RWPE2 (cell line): ENCODE measurements around the gene PDILT.

ENCODE experiments used
- ATAC-seq: fragments of 200-7000 bp; cut with Tn5 transposase; 3 replicates; pipeline ENCODE4 v1.9.1; 2021; ENCODE audit warnings: low read depth
- DNase-seq: peaks from one replicate; pipeline ENCODE4 v3.0.0-alpha.2; 2020; ENCODE audit warnings: low spot score
- H3K27ac ChIP-seq: fragments of 450-650 bp; 2 replicates; pipeline ENCODE4 v1.5.1; 2017; ENCODE audit warnings: mild to moderate bottlenecking; ENCODE audit not compliant: poor library complexity, severe bottlenecking
- H3K27me3 ChIP-seq: fragments of 250-450 bp; sonication (Bioruptor Pico); 2 replicates; pipeline ENCODE4 v1.5.1; 2021; ENCODE audit warnings: mild to moderate bottlenecking, moderate library complexity; ENCODE audit not compliant: insufficient read depth, poor library complexity, severe bottlenecking
- H3K36me3 ChIP-seq: fragments of 250-450 bp; sonication (Bioruptor Pico); 2 replicates; pipeline ENCODE4 v1.5.1; 2020; ENCODE audit warnings: low read depth, mild to moderate bottlenecking, moderate library complexity
- H3K4me1 ChIP-seq: fragments of 250-450 bp; sonication (Bioruptor Pico); 2 replicates; pipeline ENCODE4 v1.5.1; 2021; ENCODE audit warnings: mild to moderate bottlenecking, moderate library complexity; ENCODE audit not compliant: insufficient read depth, poor library complexity, severe bottlenecking
- H3K4me3 ChIP-seq: fragments of 250-450 bp; sonication (Bioruptor Pico); 2 replicates; pipeline ENCODE4 v1.5.1; 2021; ENCODE audit warnings: mild to moderate bottlenecking, moderate library complexity; ENCODE audit not compliant: severe bottlenecking
- H3K9me3 ChIP-seq: fragments of 250-450 bp; sonication (Bioruptor Pico); 2 replicates; pipeline ENCODE4 v1.5.1; 2021; ENCODE audit warnings: mild to moderate bottlenecking, moderate library complexity; ENCODE audit not compliant: severe bottlenecking
- TF ChIP-seq, protein P1 (sequence below): fragments of 450-650 bp; IDR thresholded peaks from one replicate; pipeline ENCODE4 v1.5.1; 2017; ENCODE audit warnings: mild to moderate bottlenecking, moderate library complexity; ENCODE audit not compliant: poor library complexity, severe bottlenecking

The PDILT gene

DNA sequence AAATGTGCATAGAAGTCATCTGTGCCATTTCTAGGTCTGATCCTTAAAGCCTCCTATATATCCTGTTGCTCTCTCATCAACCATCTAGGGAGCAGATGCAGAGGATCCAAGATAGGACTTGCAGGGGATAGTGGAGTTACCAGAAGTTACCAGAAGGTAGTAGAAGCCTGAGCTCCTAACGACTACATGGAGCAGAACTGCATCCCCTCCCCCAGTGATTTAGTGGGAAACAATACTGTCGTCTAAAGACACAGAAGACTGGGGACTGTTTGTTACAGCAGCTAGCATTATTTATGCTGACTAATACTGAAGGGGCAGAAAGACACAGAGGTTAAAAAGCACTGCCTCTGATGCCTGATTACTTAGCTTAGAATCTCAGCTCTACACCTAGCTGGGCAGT lies 93.0 kb downstream of the PDILT start:
- Histone ChIP-seq H3K27ac (no peak overlapping the region), H3K4me1 (no peaks in the 10 kb centered on the region), H3K27me3 (no peaks in the 10 kb centered on the region), H3K36me3 (no peaks in the 10 kb centered on the region), H3K9me3 (no peaks in the 10 kb centered on the region), H3K4me3 (no peak overlapping the region)
- no peak for ATAC-seq
- DNase-seq, result no peak
- TF ChIP-seq, protein P1, sequence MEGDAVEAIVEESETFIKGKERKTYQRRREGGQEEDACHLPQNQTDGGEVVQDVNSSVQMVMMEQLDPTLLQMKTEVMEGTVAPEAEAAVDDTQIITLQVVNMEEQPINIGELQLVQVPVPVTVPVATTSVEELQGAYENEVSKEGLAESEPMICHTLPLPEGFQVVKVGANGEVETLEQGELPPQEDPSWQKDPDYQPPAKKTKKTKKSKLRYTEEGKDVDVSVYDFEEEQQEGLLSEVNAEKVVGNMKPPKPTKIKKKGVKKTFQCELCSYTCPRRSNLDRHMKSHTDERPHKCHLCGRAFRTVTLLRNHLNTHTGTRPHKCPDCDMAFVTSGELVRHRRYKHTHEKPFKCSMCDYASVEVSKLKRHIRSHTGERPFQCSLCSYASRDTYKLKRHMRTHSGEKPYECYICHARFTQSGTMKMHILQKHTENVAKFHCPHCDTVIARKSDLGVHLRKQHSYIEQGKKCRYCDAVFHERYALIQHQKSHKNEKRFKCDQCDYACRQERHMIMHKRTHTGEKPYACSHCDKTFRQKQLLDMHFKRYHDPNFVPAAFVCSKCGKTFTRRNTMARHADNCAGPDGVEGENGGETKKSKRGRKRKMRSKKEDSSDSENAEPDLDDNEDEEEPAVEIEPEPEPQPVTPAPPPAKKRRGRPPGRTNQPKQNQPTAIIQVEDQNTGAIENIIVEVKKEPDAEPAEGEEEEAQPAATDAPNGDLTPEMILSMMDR, result no peak

DNA sequence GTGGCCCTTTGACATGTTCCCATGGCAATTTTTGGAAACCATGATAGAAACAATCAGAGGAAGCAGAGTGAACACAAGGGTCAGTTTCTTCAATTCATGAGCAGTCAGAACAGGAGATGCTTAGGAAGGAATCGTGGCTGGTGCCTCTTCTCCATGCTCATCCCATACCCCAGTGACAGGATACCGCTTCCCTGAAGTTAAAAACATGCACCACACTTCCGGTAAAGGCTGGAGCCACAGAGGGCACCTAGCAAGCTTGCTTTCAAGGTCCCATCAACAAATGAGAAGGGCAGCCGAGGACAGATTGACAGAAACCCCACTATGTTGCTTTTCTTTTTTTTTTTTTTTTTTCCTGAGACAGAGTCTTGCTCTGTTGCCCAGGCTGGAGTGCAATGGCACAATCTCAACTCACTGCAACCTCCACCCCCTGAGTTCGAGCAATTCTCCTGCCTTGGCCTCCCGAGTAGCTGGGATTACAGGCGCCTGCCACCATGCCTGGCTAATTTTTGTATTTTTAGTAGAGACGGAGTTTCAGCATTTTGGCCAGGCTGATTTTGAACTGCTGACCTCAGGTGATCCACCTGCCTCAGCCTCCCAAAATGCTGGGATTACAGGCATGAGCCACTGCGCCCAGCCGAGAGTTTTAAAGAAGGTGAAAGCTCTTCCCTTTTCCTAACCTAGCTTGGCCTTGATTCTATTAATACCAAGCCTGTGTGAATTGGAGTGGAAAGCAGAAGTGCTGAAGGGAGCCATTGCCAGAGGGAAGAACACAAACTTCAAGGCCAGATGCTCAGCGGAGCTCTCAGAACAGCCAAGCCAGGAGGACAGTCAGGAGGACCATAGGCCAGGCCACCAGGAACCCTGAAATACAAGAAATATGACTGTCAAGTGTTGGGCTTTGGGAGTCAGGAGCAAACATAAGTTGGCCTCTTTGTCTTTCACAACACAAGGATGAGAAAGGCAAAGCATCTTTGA lies 93.8 kb downstream of the PDILT start:
- TF ChIP-seq, protein P1, result no peak
- Histone ChIP-seq H3K4me1 (no peaks in the 10 kb centered on the region), H3K27ac (no peak overlapping the region), H3K4me3 (no peak overlapping the region), H3K27me3 (no peaks in the 10 kb centered on the region), H3K36me3 (no peaks in the 10 kb centered on the region), H3K9me3 (no peaks in the 10 kb centered on the region)
- ATAC-seq (no peak), DNase-seq (no peak)

DNA sequence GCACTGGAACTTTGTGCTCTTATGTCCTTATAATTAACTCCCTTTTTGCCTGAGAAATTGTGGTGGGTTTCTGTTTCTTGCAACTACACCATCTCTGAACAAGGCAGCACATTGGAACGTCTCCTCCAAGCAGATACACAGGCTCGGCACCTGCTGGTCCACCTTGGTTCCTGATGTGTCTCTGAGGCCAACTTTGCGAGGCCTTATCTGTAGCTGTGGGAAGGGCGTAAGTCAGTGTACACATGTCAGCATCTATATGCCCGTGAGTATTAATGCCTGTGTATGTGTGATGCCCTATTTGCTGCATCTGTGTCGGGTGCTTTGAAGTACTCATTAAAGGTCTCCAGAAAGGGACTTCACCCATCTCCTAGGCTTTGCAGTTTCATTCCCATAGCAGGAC lies 94.8 kb downstream of the PDILT start:
- TF ChIP-seq, protein P1, result no peak
- ATAC-seq, result no peak
- no peaks in the 10 kb centered on the region for H3K27me3 ChIP-seq

More for the DNA sequence above, 94.8 kb downstream of the PDILT start:
- Histone ChIP-seq H3K9me3 (no peaks in the 10 kb centered on the region), H3K4me1 (no peaks in the 10 kb centered on the region), H3K4me3 (no peak overlapping the region), H3K36me3 (no peaks in the 10 kb centered on the region), H3K27ac (no peak overlapping the region)
- DNase-seq, result no peak
